Adrenal gland (tissue), 12 donors: ENCODE measurements around the gene FNBP1. TPM values are rescaled to one million over a fixed set of nuclear protein-coding genes. Genes with fewer than 3 reads are reported as not detected.

Experiments used
- DNase-seq, 7 donors: peaks; one replicate each; pipeline ENCODE4 v3.0.0-alpha.2; 2019 to 2020
- H3K27ac ChIP-seq, 5 donors: fragments of 200-600 bp; sonication (generic) in 4 of 5; 1 replicate in 3 of 5; 2 replicates in 2 of 5; pipeline versions ENCODE4 v1.5.1 to v1.8.0; 2016 to 2020; ENCODE audit warnings: mild to moderate bottlenecking in 1 of 5
- H3K27me3 ChIP-seq: fragments of 200-600 bp; 2 replicates; pipeline ENCODE4 v1.8.0; 2021
- H3K36me3 ChIP-seq, 2 donors: fragments of 200-600 bp; replicated peaks in 1 of 2; 1 replicate in 1 of 2; 2 replicates in 1 of 2; pipeline versions ENCODE4 v1.5.1 to v1.8.0; 2018 to 2022
- H3K4me1 ChIP-seq, 2 donors: fragments of 200-600 bp; replicated peaks in 1 of 2; 1 replicate in 1 of 2; 2 replicates in 1 of 2; pipeline versions ENCODE4 v1.5.1 to v1.8.0; 2018 to 2021
- H3K4me3 ChIP-seq, 4 donors: fragments of 200-600 bp; sonication (generic) in 3 of 4; one replicate each; pipeline ENCODE4 v1.5.1; 2016 to 2018
- H3K9me3 ChIP-seq, 3 donors: fragments of 200-600 bp; sonication (generic) in 1 of 3; replicated peaks in 1 of 3; 1 replicate in 2 of 3; 2 replicates in 1 of 3; pipeline versions ENCODE4 v1.5.1 to v1.8.0; 2016 to 2021
- POLR2A ChIP-seq, 2 donors: fragments of 450-650 bp; IDR thresholded peaks; one replicate each; pipeline ENCODE4 v1.6.1; 2017; ENCODE audit warnings: antibody characterized with exemption in 2 of 2, mild to moderate bottlenecking in 2 of 2, moderate library complexity in 1 of 2
- WGBS, 4 donors: extraction: QIAGEN DNeasy Blood & Tissue Kit in 2 of 4; methylation state at CpG; one replicate each; pipeline versions ENCODE4 v1.1.5 to v1.1.7; 2013 to 2017; 5-methylcytosine and 5-hydroxymethylcytosine counted together
- intact Hi-C, 2 donors: fragments of 100-400 bp; cut with DNase I; formaldehyde crosslinking; loops; one replicate each; pipeline versions ENCODE4 v1.14.1 to v1.15.0; 2022 to 2023
- polyA plus RNA-seq, 3 donors: library from polyadenylated mRNA; stranded (reverse); fragments of 200-250 nt in 2 of 3; fragments of 350-450 nt in 1 of 3; fragmentation: Illumina TruSeq in 1 of 3; extraction: RNeasy Lipid Tissue Mini Kit (QIAGEN cat#74804) in 1 of 3; gene quantifications; one replicate each; pipeline ENCODE4 v1.2.3, GENCODE V29; 2013 to 2014
- total RNA-seq, 9 donors: library from RNA; depleted of rRNA in 4 of 9; stranded (reverse); fragments of >200 nt in 4 of 9; fragments of 120-200 nt in 1 of 9; fragmentation: NEBNext Ultra II Directional in 1 of 9; extraction: Animal tissue kit (Norgen Biotek cat#: 25700) in 1 of 9; gene quantifications; one replicate each; pipeline versions ENCODE4 v1.1.0 to v1.2.4, GENCODE V29; 2013 to 2023
- TF ChIP-seq, protein P1 (sequence below), 6 experiments: fragments of 450-650 bp in 4 of 6; fragments of 200-600 bp in 2 of 6; sonication (generic) in 1 of 6; IDR thresholded peaks; 1 replicate in 5 of 6; 2 replicates in 1 of 6; pipeline versions ENCODE4 v1.5.1 to v1.8.0; 2016 to 2021; ENCODE audit warnings: antibody characterized with exemption in 6 of 6, mild to moderate bottlenecking in 2 of 6, moderate library complexity in 1 of 6
- donor health status: healthy with polysubstance abuse.
- donor health status: Bipolar disorder and iron deficiency.
- donor health status: DM: yes; HTN: yes; CAD: no.
- donor health status: DM: no; HTN: no; CAD: no.
- donor health status: DM: no; HTN: no; CAD: no.
- donor health status: DM: yes; HTN: yes; CAD: no.

The FNBP1 gene
- total and polyA plus RNA-seq, 12 donors, result 15.3 to 40.4 (median 24.0) TPM

DNA sequence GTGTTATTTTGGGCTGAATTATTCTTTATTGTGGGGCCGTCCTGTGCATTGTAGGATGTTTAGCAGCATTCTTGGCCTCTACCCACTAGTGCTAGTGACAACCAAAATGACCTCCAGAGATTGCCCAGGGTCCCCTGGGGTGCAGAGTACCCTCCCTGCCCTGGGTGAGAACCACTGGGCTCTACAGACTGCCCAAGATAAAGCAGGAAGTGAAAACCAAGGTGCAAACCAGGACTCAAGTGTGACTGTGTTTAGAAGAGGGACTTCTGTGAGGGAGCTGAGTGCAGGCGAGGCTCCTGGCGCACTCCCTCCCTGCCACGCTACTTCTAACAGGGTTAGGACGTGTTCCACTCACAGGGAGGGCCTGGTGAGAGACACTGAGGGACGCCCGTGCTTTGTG is 166.2 kb downstream of the FNBP1 start:
- no peak overlapping the region for H3K4me3 ChIP-seq
- intact Hi-C loops, result no loop called here
- no peaks in the 10 kb centered on the region for H3K27me3 ChIP-seq
- WGBS, 4 donors, result 90 to 100% (median 92%) methylated on average over 3 to 7 of the region's 7 CpGs
- H3K27ac ChIP-seq, result no peak overlapping the region
- no peaks in the 10 kb centered on the region for H3K4me1 ChIP-seq
- TF ChIP-seq, protein P1, sequence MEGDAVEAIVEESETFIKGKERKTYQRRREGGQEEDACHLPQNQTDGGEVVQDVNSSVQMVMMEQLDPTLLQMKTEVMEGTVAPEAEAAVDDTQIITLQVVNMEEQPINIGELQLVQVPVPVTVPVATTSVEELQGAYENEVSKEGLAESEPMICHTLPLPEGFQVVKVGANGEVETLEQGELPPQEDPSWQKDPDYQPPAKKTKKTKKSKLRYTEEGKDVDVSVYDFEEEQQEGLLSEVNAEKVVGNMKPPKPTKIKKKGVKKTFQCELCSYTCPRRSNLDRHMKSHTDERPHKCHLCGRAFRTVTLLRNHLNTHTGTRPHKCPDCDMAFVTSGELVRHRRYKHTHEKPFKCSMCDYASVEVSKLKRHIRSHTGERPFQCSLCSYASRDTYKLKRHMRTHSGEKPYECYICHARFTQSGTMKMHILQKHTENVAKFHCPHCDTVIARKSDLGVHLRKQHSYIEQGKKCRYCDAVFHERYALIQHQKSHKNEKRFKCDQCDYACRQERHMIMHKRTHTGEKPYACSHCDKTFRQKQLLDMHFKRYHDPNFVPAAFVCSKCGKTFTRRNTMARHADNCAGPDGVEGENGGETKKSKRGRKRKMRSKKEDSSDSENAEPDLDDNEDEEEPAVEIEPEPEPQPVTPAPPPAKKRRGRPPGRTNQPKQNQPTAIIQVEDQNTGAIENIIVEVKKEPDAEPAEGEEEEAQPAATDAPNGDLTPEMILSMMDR (IDR thresholded peaks at IDR 0.05), result no peak
- TF ChIP-seq POLR2A (IDR thresholded peaks at IDR 0.05), result no peak
- no peaks in the 10 kb centered on the region for H3K9me3 ChIP-seq
- DNase-seq, result no peak
- H3K36me3 ChIP-seq, result peaks cover 0 to 38% of the 10 kb centered on the region in 2 donors

DNA sequence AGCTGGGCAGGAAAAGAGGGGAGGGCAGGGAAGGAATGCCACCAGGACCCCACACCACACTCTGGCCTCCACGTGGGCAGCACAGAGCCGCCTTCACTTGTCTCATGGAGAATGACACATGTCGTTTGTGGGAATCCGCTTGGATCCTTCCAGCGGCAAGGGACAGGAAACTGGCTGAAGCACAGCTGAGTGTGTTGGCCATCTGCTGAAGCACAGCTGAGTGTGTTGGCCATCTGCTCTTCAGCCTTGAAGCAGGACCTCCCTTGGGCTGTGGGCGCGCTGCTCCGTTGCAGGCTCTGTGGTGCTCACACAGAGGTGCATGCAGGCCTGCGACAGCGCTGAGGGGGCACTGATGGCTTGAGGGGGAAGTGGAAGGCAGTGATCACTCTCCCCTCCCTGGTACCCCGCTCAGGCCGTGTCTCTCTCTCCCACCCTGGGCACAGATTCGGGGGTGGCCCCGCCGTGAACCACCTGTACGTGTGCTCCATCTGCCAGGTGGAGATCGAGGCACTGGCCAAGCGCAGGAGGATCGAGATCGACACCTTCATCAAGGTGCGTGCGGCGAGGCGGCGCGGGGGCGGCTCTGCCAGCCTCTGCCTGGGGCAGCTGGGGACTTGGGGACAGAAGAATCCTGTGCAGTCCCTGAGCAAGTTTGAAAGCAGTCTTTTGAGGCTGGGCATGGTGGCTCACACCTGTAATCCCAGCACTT is 167.1 kb downstream of the FNBP1 start:
- Histone ChIP-seq H3K27ac (no peak overlapping the region), H3K9me3 (no peaks in the 10 kb centered on the region), H3K4me1 (no peaks in the 10 kb centered on the region), H3K36me3 (peaks cover 0 to 38% of the 10 kb centered on the region in 2 donors), H3K4me3 (no peak overlapping the region), H3K27me3 (no peaks in the 10 kb centered on the region)
- DNase-seq, result no peak
- TF ChIP-seq POLR2A (IDR thresholded peaks at IDR 0.05), result no peak
- TF ChIP-seq, protein P1 (IDR thresholded peaks at IDR 0.05), result no peak
- 94 to 99% (median 95%) methylated on average over 15 to 27 of the region's 27 CpGs for WGBS, 4 donors
- intact Hi-C loops, result no loop called here

DNA sequence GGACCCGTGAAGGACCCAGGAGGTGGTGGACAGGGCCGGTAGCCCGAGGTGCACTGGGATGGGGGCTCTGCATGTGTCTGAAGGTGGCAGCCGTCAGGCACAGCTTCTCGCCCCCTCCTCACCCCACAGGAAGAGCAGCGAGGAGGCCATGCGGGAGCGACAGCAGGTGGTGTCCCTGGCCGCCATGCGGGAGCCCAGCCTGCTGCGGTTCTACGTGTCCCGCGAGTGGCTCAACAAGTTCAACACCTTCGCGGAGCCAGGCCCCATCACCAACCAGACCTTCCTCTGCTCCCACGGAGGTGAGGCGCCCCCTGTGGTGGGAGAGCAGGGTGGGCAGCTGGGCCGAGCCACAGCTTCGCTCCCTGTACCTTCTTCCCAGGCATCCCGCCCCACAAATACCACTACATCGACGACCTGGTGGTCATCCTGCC is 167.8 kb downstream of the FNBP1 start:
- no peak overlapping the region for H3K27ac ChIP-seq
- peaks cover 0 to 38% of the 10 kb centered on the region in 2 donors for H3K36me3 ChIP-seq
- intact Hi-C loops, result no loop called here
- H3K9me3 ChIP-seq, result no peaks in the 10 kb centered on the region
- H3K27me3 ChIP-seq, result no peaks in the 10 kb centered on the region
- TF ChIP-seq, protein P1 (IDR thresholded peaks at IDR 0.05), result no peak
- TF ChIP-seq POLR2A (IDR thresholded peaks at IDR 0.05), result no peak
- no peak overlapping the region for H3K4me3 ChIP-seq
- H3K4me1 ChIP-seq, result no peaks in the 10 kb centered on the region
- WGBS, 4 donors, result 88 to 92% (median 90%) methylated on average over 10 to 23 of the region's 23 CpGs
- no peak for DNase-seq

DNA sequence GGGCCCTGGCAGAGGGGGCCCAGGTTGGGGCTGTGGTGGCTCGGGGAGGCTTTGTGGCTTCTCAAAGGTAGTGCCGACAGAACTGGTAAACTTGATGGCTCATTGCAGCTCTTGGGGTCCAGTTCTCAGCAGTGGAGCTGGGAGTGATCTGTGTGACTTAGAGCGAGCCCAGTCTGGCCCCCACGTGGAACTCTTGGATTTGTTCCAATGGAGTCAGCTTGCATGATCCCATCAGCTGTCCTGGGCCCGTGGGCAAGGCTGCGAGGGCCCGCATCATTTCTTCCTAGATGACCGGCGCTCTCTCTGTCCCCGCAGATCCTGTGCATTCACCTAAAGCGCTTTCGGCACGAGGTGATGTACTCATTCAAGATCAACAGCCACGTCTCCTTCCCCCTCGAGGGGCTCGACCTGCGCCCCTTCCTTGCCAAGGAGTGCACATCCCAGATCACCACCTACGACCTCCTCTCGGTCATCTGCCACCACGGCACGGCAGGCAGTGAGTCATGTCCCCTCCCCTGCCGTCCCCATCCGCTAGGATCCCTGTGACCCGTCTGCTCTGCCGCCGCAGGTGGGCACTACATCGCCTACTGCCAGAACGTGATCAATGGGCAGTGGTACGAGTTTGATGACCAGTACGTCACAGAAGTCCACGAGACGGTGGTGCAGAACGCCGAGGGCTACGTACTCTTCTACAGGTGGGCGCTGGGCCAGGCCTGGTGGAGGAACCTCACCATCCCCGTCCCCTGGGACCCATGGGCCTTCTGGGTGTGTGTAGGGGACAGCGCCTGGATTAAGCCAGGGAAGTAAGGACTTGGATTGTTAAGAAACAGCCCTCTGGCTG is 168.5 kb downstream of the FNBP1 start:
- H3K36me3 ChIP-seq, result peaks cover 0 to 38% of the 10 kb centered on the region in 2 donors
- DNase-seq, result no peak
- TF ChIP-seq, protein P1 (IDR thresholded peaks at IDR 0.05), result no peak
- no peak for TF ChIP-seq POLR2A (IDR thresholded peaks at IDR 0.05)
- no peaks in the 10 kb centered on the region for H3K9me3 ChIP-seq
- H3K27me3 ChIP-seq, result no peaks in the 10 kb centered on the region
- WGBS, 4 donors, result 91 to 94% (median 93%) methylated on average over 27 to 38 of the region's 38 CpGs
- H3K27ac ChIP-seq, result no peak overlapping the region
- intact Hi-C loops, result no loop called here
- H3K4me1 ChIP-seq, result no peaks in the 10 kb centered on the region
- no peak overlapping the region for H3K4me3 ChIP-seq
